Neutrophil (primary cell): ENCODE results near the gene DOCK11.
A peak's percentile ranks its signal among the peaks of the same experiment; 100 is the strongest.

Experiments used
- H3K27ac ChIP-seq: fragments of 200-600 bp; sonication (generic); 2 replicates; pipeline ENCODE4 v1.5.1; 2016; ENCODE audit warnings: mild to moderate bottlenecking, moderate library complexity
- H3K27me3 ChIP-seq: fragments of 200-600 bp; sonication (generic); 2 replicates; pipeline ENCODE4 v1.6.0; 2016; ENCODE audit warnings: mild to moderate bottlenecking
- H3K36me3 ChIP-seq: fragments of 200-600 bp; sonication (generic); 2 replicates; pipeline ENCODE4 v1.5.1; 2017
- H3K4me1 ChIP-seq, 2 experiments: fragments of 200-600 bp in 1 of 2; sonication (generic) in 1 of 2; 1 replicate in 1 of 2; 2 replicates in 1 of 2; pipeline versions ENCODE4 v1.5.1 to v1.6.1; 2013 to 2016; ENCODE audit warnings: low read depth in 1 of 2, low read length in 1 of 2, mild to moderate bottlenecking in 1 of 2, moderate library complexity in 1 of 2; ENCODE audit not compliant: control insufficient read depth in 1 of 2, insufficient read depth in 1 of 2
- H3K4me3 ChIP-seq, 2 experiments: fragments of 200-600 bp in 1 of 2; sonication (generic) in 1 of 2; 1 replicate in 1 of 2; 2 replicates in 1 of 2; pipeline ENCODE4 v1.5.1; 2013 to 2016; ENCODE audit warnings: low read depth in 1 of 2, low read length in 1 of 2, mild to moderate bottlenecking in 1 of 2, moderate library complexity in 1 of 2
- H3K9me3 ChIP-seq: fragments of 200-600 bp; sonication (generic); 2 replicates; pipeline ENCODE4 v1.5.1; 2016
- CTCF ChIP-seq: fragments of 200-600 bp; sonication (generic); IDR thresholded peaks from 2 replicates; pipeline ENCODE4 v1.5.1; 2016; ENCODE audit warnings: antibody characterized with exemption

Gene DOCK11

GRCh38 chrX:118612290-118612689, 116.7 kb downstream of the DOCK11 start:
- H3K36me3 ChIP-seq, result peaks cover 86% of the 10 kb centered on the region
- no peak for TF ChIP-seq CTCF
- H3K9me3 ChIP-seq, result no peaks in the 10 kb centered on the region
- H3K4me1 ChIP-seq, result peaks cover 0 to 3% of the 10 kb centered on the region in 2 experiments
- H3K27me3 ChIP-seq, result no peaks in the 10 kb centered on the region
- no peak overlapping the region for H3K4me3 ChIP-seq
- H3K27ac ChIP-seq, result no peak overlapping the region

- H3K27me3 ChIP-seq, result no peaks in the 10 kb centered on the region
- peaks cover 77% of the 10 kb centered on the region for H3K36me3 ChIP-seq
- no peaks in the 10 kb centered on the region for H3K9me3 ChIP-seq
- TF ChIP-seq CTCF, result no peak
- no peak overlapping the region for H3K4me3 ChIP-seq
- H3K27ac ChIP-seq, result peak overlapping the region; percentile 57
- H3K4me1 ChIP-seq, result peaks cover 0 to 3% of the 10 kb centered on the region in 2 experiments
Observed at GRCh38 chrX:118614150-118614549, 118.5 kb downstream of the DOCK11 start.

GRCh38 chrX:118615141-118615540, 119.5 kb downstream of the DOCK11 start:
- Histone ChIP-seq H3K4me3 (no peak overlapping the region), H3K4me1 (peaks cover 0 to 3% of the 10 kb centered on the region in 2 experiments), H3K27ac (no peak overlapping the region), H3K9me3 (no peaks in the 10 kb centered on the region), H3K27me3 (no peaks in the 10 kb centered on the region), H3K36me3 (peaks cover 75% of the 10 kb centered on the region)
- no peak for TF ChIP-seq CTCF

GRCh38 chrX:118621081-118621759, 125.6 kb downstream of the DOCK11 start:
- Histone ChIP-seq H3K4me3 (no peak overlapping the region), H3K36me3 (peaks cover 55% of the 10 kb centered on the region), H3K9me3 (no peaks in the 10 kb centered on the region), H3K27ac (no peak overlapping the region), H3K4me1 (no peaks in the 10 kb centered on the region), H3K27me3 (no peaks in the 10 kb centered on the region)
- no peak for TF ChIP-seq CTCF

GRCh38 chrX:118623062-118623461, 127.4 kb downstream of the DOCK11 start:
- H3K36me3 ChIP-seq, result peaks cover 66% of the 10 kb centered on the region
- H3K4me1 ChIP-seq, result no peaks in the 10 kb centered on the region

More at GRCh38 chrX:118623062-118623461, 127.4 kb downstream of the DOCK11 start:
- Histone ChIP-seq H3K27me3 (no peaks in the 10 kb centered on the region), H3K4me3 (no peak overlapping the region), H3K27ac (no peak overlapping the region), H3K9me3 (no peaks in the 10 kb centered on the region)
- no peak for TF ChIP-seq CTCF
